Suprapubic skin (tissue), 3 donors: ENCODE data around the gene SOX12.

Source experiments
- EP300 ChIP-seq: sonication (generic); formaldehyde crosslinking; IDR thresholded peaks from one replicate; pipeline ENCODE4 v1.6.1; 2017; ENCODE audit warnings: antibody characterized with exemption
- TF ChIP-seq, protein P1 (sequence below), 2 donors: fragments of 200-600 bp in 1 of 2; fragments of 450-650 bp in 1 of 2; sonication (generic) in 1 of 2; IDR thresholded peaks; one replicate each; pipeline ENCODE4 v1.5.1; 2016 to 2019; ENCODE audit warnings: antibody characterized with exemption in 2 of 2, mild to moderate bottlenecking in 1 of 2, moderate library complexity in 1 of 2

GRCh38 chr20:370977-371754, 45.8 kb downstream of the SOX12 start:
- TF ChIP-seq, protein P1, sequence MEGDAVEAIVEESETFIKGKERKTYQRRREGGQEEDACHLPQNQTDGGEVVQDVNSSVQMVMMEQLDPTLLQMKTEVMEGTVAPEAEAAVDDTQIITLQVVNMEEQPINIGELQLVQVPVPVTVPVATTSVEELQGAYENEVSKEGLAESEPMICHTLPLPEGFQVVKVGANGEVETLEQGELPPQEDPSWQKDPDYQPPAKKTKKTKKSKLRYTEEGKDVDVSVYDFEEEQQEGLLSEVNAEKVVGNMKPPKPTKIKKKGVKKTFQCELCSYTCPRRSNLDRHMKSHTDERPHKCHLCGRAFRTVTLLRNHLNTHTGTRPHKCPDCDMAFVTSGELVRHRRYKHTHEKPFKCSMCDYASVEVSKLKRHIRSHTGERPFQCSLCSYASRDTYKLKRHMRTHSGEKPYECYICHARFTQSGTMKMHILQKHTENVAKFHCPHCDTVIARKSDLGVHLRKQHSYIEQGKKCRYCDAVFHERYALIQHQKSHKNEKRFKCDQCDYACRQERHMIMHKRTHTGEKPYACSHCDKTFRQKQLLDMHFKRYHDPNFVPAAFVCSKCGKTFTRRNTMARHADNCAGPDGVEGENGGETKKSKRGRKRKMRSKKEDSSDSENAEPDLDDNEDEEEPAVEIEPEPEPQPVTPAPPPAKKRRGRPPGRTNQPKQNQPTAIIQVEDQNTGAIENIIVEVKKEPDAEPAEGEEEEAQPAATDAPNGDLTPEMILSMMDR (IDR thresholded peaks at IDR 0.05), result no peak
- TF ChIP-seq EP300, result no peak
